Right hindlimb (tissue), 1 donor: ENCODE data around the gene TENT4B.
A peak's percentile ranks its signal among the peaks of the same experiment; 100 is the strongest.
"Not testable (repeated sequence)": the region's sequence is repeated elsewhere in the genome, so short reads cannot be mapped to it uniquely, and the experiment has no call there.

Experiments
- DNase-seq: peaks from one replicate; pipeline ENCODE4 v3.0.0-alpha.2; 2018

TENT4B gene

DNA sequence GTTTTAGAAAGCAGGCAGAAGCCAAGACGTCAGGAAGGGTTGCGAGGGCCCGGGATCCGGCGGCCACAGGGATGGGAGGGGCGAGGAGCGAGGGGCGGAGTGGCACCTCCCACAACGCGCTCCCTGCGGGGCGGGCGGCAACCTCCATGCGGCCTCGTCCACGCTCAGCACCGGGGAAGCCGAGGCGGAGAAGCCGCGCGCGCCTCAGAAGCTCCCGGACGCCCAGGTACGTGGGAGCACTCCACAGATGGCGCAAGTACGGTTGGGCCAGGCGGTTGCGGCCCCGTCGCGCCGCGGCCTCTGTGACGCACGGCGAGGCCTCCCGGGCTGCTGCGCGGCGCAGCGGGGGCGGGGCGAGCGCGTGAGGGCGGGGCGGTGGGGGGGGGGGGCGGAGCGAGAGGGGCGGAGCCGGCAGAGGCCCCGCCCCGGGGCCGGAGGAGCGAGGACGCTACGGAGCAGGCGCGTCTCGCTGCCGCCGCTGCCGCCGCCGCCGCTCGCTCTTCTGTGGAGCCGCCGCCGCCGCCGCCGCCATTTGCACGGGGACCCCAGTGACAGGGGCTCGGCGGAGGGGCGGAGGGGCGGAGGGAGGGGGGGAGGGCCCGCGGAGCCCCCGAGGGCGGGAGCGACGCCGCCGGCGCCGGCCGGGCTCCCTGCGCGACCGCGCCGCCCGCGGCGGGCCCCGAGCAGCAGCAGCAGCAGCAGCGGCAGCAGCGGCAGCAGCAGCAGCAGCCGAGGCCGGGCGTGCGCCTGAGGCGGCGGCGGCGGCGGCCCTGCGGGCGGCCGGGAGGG is at the start of gene TENT4B:
TENT4B (plus strand) TSS at position 500 of the 789 bp plus-strand sequence. CDS start 316 bp downstream, outside the sequence.
- peak; percentile 93 for DNase-seq

DNA sequence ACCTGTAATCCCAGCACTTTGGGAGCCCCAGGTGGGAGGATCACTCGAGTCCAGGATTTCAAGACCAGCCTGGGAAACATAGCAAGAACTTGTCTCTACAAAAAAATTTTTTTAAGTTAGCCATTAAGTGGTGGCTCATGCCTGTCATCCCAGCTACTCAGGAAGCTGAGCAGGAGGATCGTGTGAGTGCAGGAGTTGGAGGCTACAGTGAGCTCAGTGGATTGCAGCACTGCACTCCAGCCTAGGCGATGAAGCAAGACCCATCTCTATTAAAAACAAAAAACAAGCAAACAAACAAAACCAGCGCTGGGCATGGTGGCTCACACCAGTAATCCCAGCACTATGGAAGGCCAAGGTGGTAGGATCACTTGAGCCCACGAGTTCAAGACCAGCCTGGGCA is 49.3 kb upstream of the TENT4B start:
- no peak for DNase-seq

DNA sequence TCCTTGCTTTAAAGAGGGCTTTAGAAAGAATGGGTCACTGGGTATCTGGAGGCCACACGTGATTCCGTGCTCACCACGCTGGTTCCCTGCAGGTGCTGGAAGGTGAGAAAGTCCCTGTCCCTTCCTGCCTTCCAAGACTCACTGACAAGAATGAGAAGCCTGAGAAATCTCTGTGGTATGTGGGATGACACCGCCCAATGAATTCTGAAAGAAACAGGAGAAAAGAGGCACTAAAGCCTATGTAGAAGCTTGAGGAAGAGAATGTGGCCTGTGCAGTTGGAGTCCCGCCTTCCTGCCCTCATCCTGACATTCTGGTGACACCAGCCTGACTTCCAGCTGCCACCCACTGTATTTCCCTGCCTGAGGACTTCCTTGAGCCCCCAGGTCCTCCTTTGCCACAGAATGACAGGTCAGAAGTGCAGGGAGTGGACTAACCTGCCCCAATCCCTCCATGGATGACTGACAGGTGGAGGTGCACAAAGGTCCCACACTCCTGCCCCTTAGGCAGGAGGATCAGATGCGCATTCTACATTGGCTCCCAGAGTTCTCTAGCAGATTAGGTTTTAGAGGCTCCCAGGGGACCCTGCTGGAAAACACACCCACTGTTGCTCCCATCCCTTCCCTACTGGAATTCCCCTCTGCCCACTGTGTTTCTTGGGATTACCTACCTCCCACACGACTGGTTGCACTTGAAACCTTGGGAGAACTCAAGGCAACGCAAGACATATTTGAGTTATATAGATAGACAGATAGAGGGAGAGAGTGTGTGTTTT is 38.6 kb upstream of the TENT4B start:
- DNase-seq: no peak

- no peak for DNase-seq
Measured at GRCh38 chr16:50120711-50121110, 32.4 kb upstream of the TENT4B start.

GRCh38 chr16:50121278-50121677 is 31.8 kb upstream of the TENT4B start:
- no peak for DNase-seq

DNA sequence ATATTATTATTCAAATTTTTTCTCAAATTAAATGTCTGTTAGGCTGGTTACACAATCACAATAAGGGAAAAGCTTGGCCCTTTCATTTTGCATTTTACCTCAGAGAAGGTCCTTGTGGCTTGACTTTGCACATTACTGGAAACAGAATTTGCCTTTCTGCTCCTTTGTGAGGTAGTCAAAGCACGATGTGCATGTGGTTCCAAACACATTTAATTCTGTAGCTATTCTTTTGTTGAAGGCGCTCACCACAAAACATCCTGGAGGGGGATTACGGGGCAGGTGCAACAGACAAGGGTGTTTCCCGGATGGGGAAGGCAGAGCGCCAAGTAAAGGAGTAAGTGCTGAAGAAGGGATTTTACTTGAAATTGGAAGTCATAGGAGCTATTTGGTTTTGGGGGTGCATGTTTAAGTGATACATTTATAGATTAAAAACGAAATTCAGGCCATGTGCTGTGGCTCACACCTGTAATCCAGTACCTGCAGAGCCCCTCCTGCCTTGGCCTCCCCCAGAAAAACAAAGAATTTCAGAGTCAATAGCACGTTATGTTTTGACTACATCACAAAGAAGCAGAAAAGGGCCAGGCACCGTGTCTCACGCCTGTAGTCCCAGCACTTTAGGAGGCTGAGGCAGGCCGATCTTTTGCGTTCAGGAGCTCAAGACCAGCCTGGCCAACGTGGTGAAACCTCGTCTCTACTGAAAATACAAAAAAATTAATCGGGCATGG is 31.2 kb upstream of the TENT4B start:
- DNase-seq: no peak

GRCh38 chr16:50123417-50123816 is 29.7 kb upstream of the TENT4B start:
- no peak for DNase-seq

DNA sequence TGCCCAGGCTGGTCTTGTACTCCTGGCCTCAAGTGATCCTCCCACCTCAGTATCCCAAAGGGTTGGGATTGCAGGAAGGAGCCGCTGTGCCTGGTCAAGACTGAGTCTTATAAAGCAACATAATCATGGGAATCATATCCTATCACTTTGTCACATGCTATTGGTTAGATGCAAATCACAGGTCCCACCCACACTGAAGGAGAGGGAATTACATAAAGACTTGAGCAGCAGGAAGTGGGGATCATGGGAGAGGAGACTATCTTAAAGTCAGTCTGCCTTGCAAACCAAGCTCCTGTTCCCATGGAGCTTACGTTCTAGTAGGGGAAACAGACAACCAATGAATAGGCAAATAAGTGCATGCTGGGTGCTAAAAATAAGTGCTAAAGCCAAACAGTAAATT is 28.3 kb upstream of the TENT4B start:
- DNase-seq: no peak

GRCh38 chr16:50126183-50126582 is 26.9 kb upstream of the TENT4B start:
- DNase-seq: no peak

- DNase-seq: not testable (repeated sequence)
Measured at GRCh38 chr16:50132571-50132970, 20.5 kb upstream of the TENT4B start.

- DNase-seq: no peak
Measured at GRCh38 chr16:50133214-50133613, 19.9 kb upstream of the TENT4B start.

DNA sequence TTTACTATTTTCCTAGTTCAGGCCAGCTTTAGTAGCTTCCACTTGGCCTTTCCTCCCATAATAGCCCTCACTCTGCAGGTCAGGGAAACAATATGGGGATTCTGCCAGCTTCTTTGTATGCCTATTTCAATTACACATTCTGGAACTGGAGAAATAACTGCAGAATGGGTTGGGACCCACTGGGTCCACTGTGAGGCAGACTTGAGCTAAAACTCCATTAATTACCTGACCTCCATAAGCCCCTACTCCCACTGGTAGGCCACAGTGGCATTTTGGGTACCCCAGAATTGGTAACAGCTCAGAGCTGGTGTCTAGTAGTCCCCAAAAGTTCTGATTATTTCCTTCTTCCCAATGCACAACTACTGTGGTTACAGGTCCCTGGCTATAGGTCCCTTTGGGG is 16.7 kb upstream of the TENT4B start:
- DNase-seq: no peak

GRCh38 chr16:50137268-50137667 is 15.8 kb upstream of the TENT4B start:
- DNase-seq: no peak

GRCh38 chr16:50139580-50139979 is 13.5 kb upstream of the TENT4B start:
- DNase-seq: no peak

DNA sequence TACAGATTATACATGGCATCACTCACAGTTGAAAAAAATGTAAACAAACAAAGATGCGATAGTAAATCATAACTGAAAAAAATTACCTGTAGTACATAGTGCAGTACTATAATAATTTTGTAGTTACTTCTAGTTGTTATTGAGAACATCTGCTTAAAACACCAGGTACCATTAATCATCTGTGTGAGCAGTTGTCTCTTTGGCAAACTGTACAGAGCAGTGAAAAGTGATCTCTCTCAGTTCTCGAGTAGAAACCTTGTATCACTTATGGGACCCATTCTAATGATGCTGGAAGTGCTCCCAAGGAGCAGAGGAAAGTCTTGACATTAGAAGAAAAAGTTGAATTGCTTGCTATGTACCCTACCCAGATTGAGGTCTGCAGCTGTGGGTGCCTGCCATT is 8.9 kb upstream of the TENT4B start:
- DNase-seq: no peak

- no peak for DNase-seq
Measured at GRCh38 chr16:50146479-50147435, 6.3 kb upstream of the TENT4B start.

DNA sequence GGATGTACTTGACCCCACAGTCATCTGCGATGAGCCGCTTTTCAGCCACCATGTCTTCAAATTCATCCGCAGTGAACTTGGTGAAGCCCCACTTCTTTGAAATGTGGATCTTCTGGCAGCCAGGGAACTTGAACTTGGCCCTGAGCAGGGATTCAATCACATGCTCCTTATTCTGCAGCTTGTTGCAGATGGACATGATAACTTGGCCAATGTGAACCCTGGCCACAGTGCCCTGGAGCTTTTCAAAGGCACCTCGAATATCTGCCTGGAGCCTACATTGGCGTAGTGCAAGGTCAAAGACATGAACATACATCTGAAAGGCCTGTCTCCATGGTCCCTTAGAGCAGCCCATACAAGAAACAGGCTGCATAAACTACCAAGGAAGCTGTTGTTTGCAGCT is 1.8 kb upstream of the TENT4B start:
- no peak for DNase-seq

GRCh38 chr16:50151756-50152155 is 1.4 kb upstream of the TENT4B start:
- DNase-seq: no peak

- no peak for DNase-seq
Measured at GRCh38 chr16:50152351-50152806, 727 bp upstream of the TENT4B start.

GRCh38 chr16:50153596-50154419 is 702 bp downstream of the TENT4B start:
- peak; percentile 46 for DNase-seq

DNA sequence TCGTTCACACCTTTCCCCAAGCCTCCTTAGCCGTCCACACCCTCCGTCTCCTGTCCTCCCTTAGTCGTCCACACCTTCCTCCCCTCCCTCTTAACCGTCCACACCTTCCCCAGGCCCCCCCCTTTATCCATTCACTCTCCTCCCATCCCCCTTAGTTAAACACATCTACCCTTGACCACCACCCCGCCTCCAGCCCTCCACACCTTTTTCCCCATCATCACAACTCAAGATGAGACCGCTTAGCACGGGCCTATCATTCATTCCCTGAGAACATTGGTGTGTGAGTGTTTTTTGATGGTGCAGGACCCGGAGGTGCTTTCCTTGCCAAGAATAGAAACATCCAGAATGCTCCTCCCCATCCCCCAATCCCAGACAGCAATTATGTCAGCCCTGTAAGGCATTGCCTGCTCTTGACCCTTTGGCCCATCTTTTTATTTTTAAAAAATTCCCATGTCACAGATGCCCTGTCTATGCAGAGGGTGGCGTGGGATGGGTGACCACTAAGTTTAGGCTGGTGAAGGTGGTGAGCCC is 1.4 kb downstream of the TENT4B start:
- DNase-seq: no peak
